Adipocyte (in vitro differentiated cells): ENCODE measurements around the gene RAB43.

Source experiments
- DNase-seq: peaks from one replicate; pipeline ENCODE4 v3.0.0-alpha.2; 2015; ENCODE audit warnings: low read depth
- H3K27me3 ChIP-seq: replicated peaks from 2 replicates; pipeline ENCODE4 v1.7.0; 2013; ENCODE audit warnings: mild to moderate bottlenecking, low read length, moderate library complexity; ENCODE audit not compliant: control insufficient read depth, insufficient read depth
- H3K36me3 ChIP-seq: 2 replicates; pipeline ENCODE4 v1.7.0; 2013; ENCODE audit warnings: low read length, mild to moderate bottlenecking, moderate library complexity; ENCODE audit not compliant: control insufficient read depth, insufficient read depth, severe bottlenecking
- H3K4me1 ChIP-seq: 2 replicates; pipeline ENCODE4 v1.7.0; 2013; ENCODE audit warnings: mild to moderate bottlenecking, low read length, moderate library complexity; ENCODE audit not compliant: control insufficient read depth, insufficient read depth
- H3K4me3 ChIP-seq: 2 replicates; pipeline ENCODE4 v1.7.0; 2013; ENCODE audit warnings: mild to moderate bottlenecking, low read length, moderate library complexity
- H3K9ac ChIP-seq: 2 replicates; pipeline ENCODE4 v1.7.0; 2013; ENCODE audit warnings: mild to moderate bottlenecking, low read length, moderate library complexity
- H3K9me3 ChIP-seq: 2 replicates; pipeline ENCODE4 v1.7.0; 2013; ENCODE audit warnings: mild to moderate bottlenecking, low read length, moderate library complexity; ENCODE audit not compliant: control insufficient read depth

RAB43 gene

DNA sequence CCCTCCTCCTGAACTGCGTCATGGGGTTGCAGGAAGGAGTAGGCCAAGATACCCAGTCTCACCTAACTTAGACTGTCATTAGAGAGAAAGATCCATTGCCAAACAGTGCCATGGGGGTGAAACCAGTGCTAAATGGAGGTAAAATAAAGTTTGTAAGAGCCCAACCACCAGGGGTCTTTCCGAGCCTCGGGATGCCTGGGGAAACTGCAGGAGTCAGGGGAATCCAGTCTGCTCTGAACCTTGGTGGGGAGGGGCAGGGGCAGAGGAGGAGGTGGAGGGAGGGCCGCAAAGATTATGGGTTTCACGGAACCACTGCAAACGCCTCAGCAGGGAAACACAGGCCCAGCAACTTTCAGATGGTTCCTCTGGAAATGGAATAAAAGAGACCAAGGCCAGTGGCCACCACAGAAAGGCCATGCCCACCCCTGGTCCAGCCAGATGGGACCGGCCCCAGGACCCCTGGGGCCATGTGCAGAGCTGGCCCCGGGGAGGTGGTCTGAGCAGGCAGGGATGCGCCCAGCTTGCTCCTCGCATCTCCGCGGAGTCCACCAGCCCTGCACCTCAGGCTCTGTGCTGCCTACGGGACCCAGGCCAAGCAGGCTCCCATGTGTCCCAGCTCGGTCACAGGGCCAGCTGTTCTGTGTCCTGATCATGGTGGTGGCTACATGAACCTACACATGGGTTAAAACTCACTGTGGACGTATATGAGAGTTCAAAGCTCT, 80.9 kb downstream of the RAB43 start:
- Histone ChIP-seq H3K9me3 (peaks cover 18% of the 10 kb centered on the region), H3K9ac (no peak overlapping the region), H3K27me3 (peaks cover 48% of the 10 kb centered on the region), H3K4me1 (no peaks in the 10 kb centered on the region), H3K36me3 (no peaks in the 10 kb centered on the region), H3K4me3 (no peak overlapping the region)
- no peak for DNase-seq

DNA sequence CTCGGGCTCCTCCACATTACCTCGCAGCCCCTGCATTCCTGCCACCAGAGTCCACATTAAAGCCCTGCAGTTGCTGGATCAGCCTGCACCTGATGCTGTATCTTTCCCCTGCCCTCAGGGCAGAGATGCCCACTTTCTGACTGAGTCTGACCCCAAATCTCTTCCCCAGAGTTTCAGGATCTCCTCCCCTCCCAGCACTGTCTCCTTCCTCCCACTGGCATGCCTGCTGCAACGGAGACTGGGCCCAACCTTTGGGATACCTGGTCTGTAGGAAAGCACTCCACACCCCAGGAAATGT, 81.6 kb downstream of the RAB43 start:
- Histone ChIP-seq H3K36me3 (no peaks in the 10 kb centered on the region), H3K9ac (no peak overlapping the region), H3K4me1 (no peaks in the 10 kb centered on the region), H3K4me3 (no peak overlapping the region), H3K9me3 (peaks cover 18% of the 10 kb centered on the region), H3K27me3 (peaks cover 48% of the 10 kb centered on the region)
- DNase-seq = no peak

DNA sequence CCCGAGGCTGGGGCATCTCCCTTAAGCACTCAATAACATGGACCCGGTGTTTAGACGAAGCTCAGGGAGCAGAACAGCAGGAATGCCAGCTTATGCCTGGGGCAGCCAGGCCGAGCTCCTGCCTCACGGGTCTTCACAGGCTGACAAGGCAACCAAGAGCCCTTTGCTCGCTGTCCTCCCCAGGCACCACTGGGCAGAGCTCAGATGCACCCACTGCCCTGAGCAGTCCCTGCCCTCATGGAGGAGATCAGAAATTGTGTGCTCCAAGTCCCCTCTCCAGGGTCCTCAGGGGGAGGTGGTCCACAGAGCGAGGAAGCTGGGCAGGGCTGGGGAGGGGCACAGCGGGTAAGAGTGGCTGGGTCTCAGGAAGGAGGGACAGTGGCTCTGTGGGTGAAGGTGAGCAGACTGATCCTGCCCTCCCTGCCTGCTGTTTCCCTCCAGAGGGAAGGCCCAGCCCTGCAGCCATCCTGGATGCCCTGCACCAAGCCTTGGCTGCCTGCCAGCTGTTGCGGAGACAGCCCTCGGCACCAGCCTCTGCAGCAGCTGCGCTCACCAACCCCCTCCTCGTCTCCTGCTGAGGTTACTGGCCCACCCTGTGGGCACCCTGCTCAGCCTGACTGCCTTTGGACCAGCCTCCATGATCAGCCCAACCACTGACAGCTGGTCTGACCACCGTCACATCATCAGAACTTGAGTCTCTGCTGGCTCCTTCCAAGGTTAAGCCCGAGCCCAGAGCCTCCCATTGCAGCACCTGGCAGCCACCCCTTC, 82.1 kb downstream of the RAB43 start:
- peaks cover 49% of the 10 kb centered on the region for H3K27me3 ChIP-seq
- no peaks in the 10 kb centered on the region for H3K36me3 ChIP-seq
- no peak overlapping the region for H3K4me3 ChIP-seq
- H3K9me3 ChIP-seq = peaks cover 12% of the 10 kb centered on the region
- H3K4me1 ChIP-seq = no peaks in the 10 kb centered on the region
- no peak overlapping the region for H3K9ac ChIP-seq
- peak; percentile 26 for DNase-seq

DNA sequence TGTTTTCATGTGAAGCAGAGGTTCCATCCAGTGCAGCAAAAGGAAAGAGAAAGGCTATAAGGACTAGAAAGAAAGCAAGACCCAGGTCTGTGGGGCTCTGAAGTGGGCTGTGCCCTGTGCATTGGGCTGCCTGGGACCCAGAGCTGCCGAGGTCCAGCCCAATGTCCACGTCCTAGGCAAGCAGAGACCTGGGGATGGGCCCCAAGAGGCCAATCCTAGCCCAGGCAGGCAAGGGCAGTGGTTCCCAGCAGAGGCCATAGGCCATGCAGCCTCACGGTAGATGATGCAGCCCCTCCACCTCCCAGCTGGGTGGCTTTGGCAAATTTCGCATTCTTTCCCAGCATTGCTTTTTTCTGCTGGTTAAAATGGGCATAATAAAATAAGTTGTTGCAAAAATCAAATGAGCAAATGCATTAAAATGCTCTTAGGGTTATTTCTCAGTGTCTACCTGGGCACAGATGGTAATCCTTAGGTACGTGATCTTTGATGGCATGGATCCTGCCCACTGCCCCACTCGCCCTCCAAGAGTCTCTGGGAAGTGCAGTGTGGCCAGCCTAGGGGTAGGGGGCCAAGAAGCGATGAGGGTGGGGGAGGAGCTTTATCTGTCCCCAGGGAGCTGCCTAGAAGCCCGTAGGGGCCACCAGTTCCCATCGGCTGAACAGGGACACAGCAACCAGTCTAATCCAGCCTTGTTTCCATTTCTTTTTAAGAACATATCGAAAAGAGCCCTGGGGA, 83.3 kb downstream of the RAB43 start:
- no peak overlapping the region for H3K4me3 ChIP-seq
- no peak overlapping the region for H3K9ac ChIP-seq
- no peaks in the 10 kb centered on the region for H3K36me3 ChIP-seq
- no peak for DNase-seq
- H3K27me3 ChIP-seq = peaks cover 52% of the 10 kb centered on the region
- H3K4me1 ChIP-seq = no peaks in the 10 kb centered on the region
- H3K9me3 ChIP-seq = peaks cover 4% of the 10 kb centered on the region
